Mucosa of descending colon (tissue), 3 donors: ENCODE results near the gene HINT2. TPM values are rescaled to one million over a fixed set of nuclear protein-coding genes. Genes with fewer than 3 reads are reported as not detected.

Source experiments
- ATAC-seq: fragments of 200-7000 bp; cut with Tn5 transposase; one replicate; pipeline ENCODE4 v1.9.1; 2020; ENCODE audit warnings: mild to moderate bottlenecking, moderate library complexity
- DNase-seq, 3 donors: peaks; one replicate each; pipeline ENCODE4 v3.0.0-alpha.2; 2020
- H3K36me3 ChIP-seq: fragments of 200-600 bp; one replicate; pipeline ENCODE4 v1.8.0; 2021; ENCODE audit warnings: low read depth, mild to moderate bottlenecking
- H3K4me1 ChIP-seq: fragments of 200-600 bp; one replicate; pipeline ENCODE4 v1.8.0; 2021; ENCODE audit warnings: low read depth, mild to moderate bottlenecking
- H3K4me3 ChIP-seq: fragments of 200-600 bp; one replicate; pipeline ENCODE4 v1.8.0; 2021; ENCODE audit warnings: mild to moderate bottlenecking
- H3K9me3 ChIP-seq: fragments of 200-600 bp; one replicate; pipeline ENCODE4 v1.8.0; 2021; ENCODE audit warnings: mild to moderate bottlenecking
- CTCF ChIP-seq: fragments of 200-600 bp; IDR thresholded peaks from one replicate; pipeline ENCODE4 v1.8.0; 2022; ENCODE audit warnings: antibody characterized with exemption, mild to moderate bottlenecking
- intact Hi-C, 2 donors: fragments of 100-400 bp; cut with DNase I in 1 of 2; cut with micrococcal nuclease in 1 of 2; formaldehyde crosslinking; loops; one replicate each; pipeline versions ENCODE4 v1.11.0 to v1.11.1; 2022; cut with DNase I, micrococcal nuclease
- total RNA-seq, 3 donors: library from RNA; stranded (reverse); fragmentation: NEBNext Ultra II Directional in 2 of 3; extraction: Animal tissue kit (Norgen Biotek cat#: 25700) in 2 of 3; gene quantifications; one replicate each; pipeline versions ENCODE4 v1.2.1 to v1.2.4, GENCODE V29; 2021 to 2023
- donor health status: DM: no; HTN: no; CAD: no; lungs with moderate emphysema.
- donor health status: DM: no; HTN: no; CAD: no.
- donor health status: DM: no; HTN: yes; CAD: no.

HINT2 gene
- total RNA-seq, 3 donors from 2014 or later: 38.9 to 68.6 (median 54.6) TPM

- H3K4me3 ChIP-seq: no peak overlapping the region
- ATAC-seq: no peak
- intact Hi-C loops: no loop called here
- no peaks in the 10 kb centered on the region for H3K36me3 ChIP-seq
- DNase-seq: no peak
- no peaks in the 10 kb centered on the region for H3K9me3 ChIP-seq
- no peak for TF ChIP-seq CTCF
- peaks cover 20% of the 10 kb centered on the region for H3K4me1 ChIP-seq
These were observed 4.7 kb downstream of the HINT2 start for GRCh38 chr9:35810122-35810521.

GRCh38 chr9:35808433-35808832 is 6.4 kb downstream of the HINT2 start:
- Histone ChIP-seq H3K4me1 (peaks cover 12% of the 10 kb centered on the region), H3K4me3 (no peak overlapping the region), H3K36me3 (no peaks in the 10 kb centered on the region), H3K9me3 (no peaks in the 10 kb centered on the region)
- TF ChIP-seq CTCF: no peak
- DNase-seq (no peak), ATAC-seq (no peak)
- intact Hi-C loops: no loop called here

DNA sequence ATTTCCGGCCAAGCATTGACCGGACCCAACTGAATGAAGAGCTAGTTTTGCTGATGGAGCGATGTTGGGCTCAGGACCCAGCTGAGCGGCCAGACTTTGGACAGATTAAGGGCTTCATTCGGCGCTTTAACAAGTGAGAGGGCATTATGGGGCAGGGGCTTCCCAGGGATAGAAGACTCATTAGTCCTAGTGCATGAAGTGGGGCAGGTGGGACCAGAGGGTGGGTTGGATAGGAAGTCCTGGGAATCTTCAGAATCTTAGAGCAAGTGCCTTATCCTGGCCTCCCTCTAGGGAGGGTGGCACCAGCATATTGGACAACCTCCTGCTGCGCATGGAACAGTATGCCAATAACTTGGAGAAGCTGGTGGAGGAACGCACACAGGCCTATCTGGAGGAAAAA is 8.7 kb downstream of the HINT2 start:
- Histone ChIP-seq H3K4me1 (no peaks in the 10 kb centered on the region), H3K36me3 (no peaks in the 10 kb centered on the region), H3K4me3 (no peak overlapping the region), H3K9me3 (no peaks in the 10 kb centered on the region)
- TF ChIP-seq CTCF: no peak
- DNase-seq (no peak), ATAC-seq (no peak)
- intact Hi-C loops: no loop called here

GRCh38 chr9:35801328-35802128 is 13.3 kb downstream of the HINT2 start:
- DNase-seq (no peak), ATAC-seq (no peak)
- Histone ChIP-seq H3K4me1 (no peaks in the 10 kb centered on the region), H3K36me3 (no peaks in the 10 kb centered on the region), H3K4me3 (no peak overlapping the region), H3K9me3 (no peaks in the 10 kb centered on the region)
- intact Hi-C loops: no loop called here
- TF ChIP-seq CTCF: no peak

- intact Hi-C loops: no loop called here
- Histone ChIP-seq H3K36me3 (no peaks in the 10 kb centered on the region), H3K4me3 (no peak overlapping the region), H3K4me1 (no peaks in the 10 kb centered on the region), H3K9me3 (no peaks in the 10 kb centered on the region)
- ATAC-seq (no peak), DNase-seq (no peak)
- no peak for TF ChIP-seq CTCF
These were observed 14.3 kb downstream of the HINT2 start for GRCh38 chr9:35800530-35800929.
